GM12878 (cell line): ENCODE measurements around the gene CCDC78. TPM values are rescaled to one million over a fixed set of nuclear protein-coding genes. Genes with fewer than 3 reads are reported as not detected.

Experiments
- ATAC-seq: fragments of 200-7000 bp; cut with Tn5 transposase; 3 replicates; pipeline ENCODE4 v1.9.1; 2020; ENCODE audit warnings: mild to moderate bottlenecking, moderate library complexity
- BruUV-seq: library from RNA; stranded (reverse); fragments of 400-500 nt; replicated peaks from 2 replicates; lab custom pipeline; 2021; lab: Mats Ljungman, UMichigan
- CTCF ChIA-PET: fragments of 300-600 bp; sonication (Branson Sonifier 250); formaldehyde crosslinking; extraction: SDS; loops from one replicate; lab custom pipeline; 2021; ENCODE audit warnings: inconsistent platforms; lab: Yijun Ruan, JAX
- POLR2A ChIA-PET: fragments of 350-600 bp; formaldehyde crosslinking; extraction: SDS; loops from one replicate; lab custom pipeline; 2021; ENCODE audit warnings: inconsistent platforms; lab: Charles Lee
- RAD21 ChIA-PET: fragments of 300-600 bp; sonication (Branson Sonifier 250); formaldehyde crosslinking; loops from one replicate; lab custom pipeline; 2023; ENCODE audit warnings: antibody characterized with exemption; ENCODE audit not compliant: unreplicated experiment; lab: Charles Lee
- SMC1A ChIA-PET: fragments of 300-600 bp; sonication (Branson Sonifier 250); formaldehyde crosslinking; loops from one replicate; lab custom pipeline; 2023; ENCODE audit not compliant: unreplicated experiment, uncharacterized antibody; lab: Charles Lee
- DNase-seq: peaks from one replicate; pipeline ENCODE4 v3.0.0-alpha.2; 2011; ENCODE audit warnings: low read depth, low spot score
- FAIRE-seq: peaks from 3 replicates; lab custom pipeline; 2011; peaks lifted over from hg19 to GRCh38; lab: Jason Lieb, UNC
- H2AFZ ChIP-seq: 2 replicates; pipeline ENCODE4 v1.6.0; 2011; ENCODE audit warnings: low read depth, low read length, control low read depth; ENCODE audit not compliant: control insufficient read depth
- H3K27ac ChIP-seq: 2 replicates; pipeline ENCODE4 v1.5.1; 2011; ENCODE audit warnings: control low read depth; ENCODE audit not compliant: control insufficient read depth, insufficient read depth
- H3K27me3 ChIP-seq, 2 experiments: replicated peaks in 1 of 2; 2 replicates each; pipeline versions ENCODE4 v1.6.0 to v1.6.1; 2011; ENCODE audit warnings: low read length in 1 of 2; ENCODE audit not compliant: control insufficient read depth in 2 of 2, insufficient read depth in 2 of 2
- H3K36me3 ChIP-seq, 2 experiments: 2 replicates each; pipeline ENCODE4 v1.5.1; 2011; ENCODE audit warnings: low read length in 1 of 2; ENCODE audit not compliant: control insufficient read depth in 2 of 2, insufficient read depth in 2 of 2
- H3K4me1 ChIP-seq: 2 replicates; pipeline ENCODE4 v1.6.1; 2011; ENCODE audit warnings: mild to moderate bottlenecking, low read length, moderate library complexity, mixed read lengths; ENCODE audit not compliant: control insufficient read depth, insufficient read depth
- H3K4me2 ChIP-seq: 2 replicates; pipeline ENCODE4 v1.6.0; 2011; ENCODE audit warnings: control low read depth; ENCODE audit not compliant: control insufficient read depth, insufficient read depth
- H3K4me3 ChIP-seq: fragments of 200-600 bp; sonication (generic); 2 replicates; pipeline ENCODE4 v1.5.1; 2016
- H3K79me2 ChIP-seq: 2 replicates; pipeline ENCODE4 v1.6.0; 2011; ENCODE audit warnings: low read length; ENCODE audit not compliant: control insufficient read depth, insufficient read depth
- H3K9ac ChIP-seq: 2 replicates; pipeline ENCODE4 v1.8.0; 2011; ENCODE audit warnings: low read length, control low read depth, mixed read lengths; ENCODE audit not compliant: control insufficient read depth, insufficient read depth
- H3K9me3 ChIP-seq: replicated peaks from 3 replicates; pipeline ENCODE4 v1.5.1; 2011; ENCODE audit warnings: mild to moderate bottlenecking, low read length; ENCODE audit not compliant: control insufficient read depth, insufficient read depth
- H4K20me1 ChIP-seq: 2 replicates; pipeline ENCODE4 v1.6.0; 2011; ENCODE audit not compliant: control insufficient read depth, insufficient read depth
- ASH2L ChIP-seq: fragments of 300-600, 200-600 bp; sonication (generic); IDR thresholded peaks from 2 replicates; pipeline ENCODE4 v1.6.1; 2017; ENCODE audit warnings: low read depth, mild to moderate bottlenecking, borderline replicate concordance
- EED ChIP-seq: sonication (generic); IDR thresholded peaks from 2 replicates; pipeline ENCODE4 v1.6.1; 2016; ENCODE audit warnings: antibody characterized with exemption, low read depth
- KLF5 ChIP-seq: fragments of 450-650 bp; IDR thresholded peaks from 2 replicates; pipeline ENCODE4 v1.6.1; 2014; ENCODE audit warnings: mild to moderate bottlenecking; ENCODE audit not compliant: partially characterized antibody
- NR2C2 ChIP-seq: IDR thresholded peaks from 2 replicates; pipeline ENCODE4 v1.6.1; 2011; ENCODE audit warnings: borderline replicate concordance, low read depth; ENCODE audit not compliant: control insufficient read depth, insufficient read length
- STAT1 ChIP-seq: fragments of 450-650 bp; conservative IDR thresholded peaks from 2 replicates; pipeline ENCODE4 v1.6.1; 2014; ENCODE audit warnings: antibody characterized with exemption, mild to moderate bottlenecking
- WGBS: methylation state at CpG from one replicate; pipeline ENCODE4 v1.1.6; 2016; ENCODE audit warnings: low lambda C conversion rate; ENCODE audit not compliant: insufficient replicate concordance, insufficient coverage; ENCODE audit errors: missing lambda C conversion rate; 5-methylcytosine and 5-hydroxymethylcytosine counted together
- in situ Hi-C: fragments of 300-500 bp; cut with MboI; formaldehyde crosslinking; loops from 9 replicates; pipeline ENCODE4 v1.14.3; 2018; ENCODE audit warnings: mixed read lengths
- intact Hi-C: fragments of 100-400 bp; cut with micrococcal nuclease; formaldehyde crosslinking; loops from one replicate; pipeline ENCODE4 v1.14.2; 2022; ENCODE audit not compliant: unreplicated experiment
- polyA plus RNA-seq, 11 experiments: library from polyadenylated mRNA; depleted of rRNA in 4 of 11; unstranded in 6 of 11; stranded (reverse) in 5 of 11; fragments of >200 nt; fragmentation: Nextera tagmentation in 4 of 11; fragmentation: Illumina TruSeq in 1 of 11; extraction: Ambion mirVana in 4 of 11; extraction: Trizol in 1 of 11; gene quantifications; 1 replicate in 1 of 11; 2 replicates in 10 of 11; pipeline versions ENCODE4 v1.2.1 to v1.2.3, GENCODE V29; 2011 to 2016; ENCODE audit warnings: inconsistent platforms in 2 of 11, missing spikeins in 2 of 11, low read depth in 1 of 11
- total RNA-seq, 4 experiments: library from RNA; depleted of rRNA in 3 of 4; stranded (reverse); fragments of >200 nt in 3 of 4; fragmentation: Illumina TruSeq in 1 of 4; extraction: Trizol in 1 of 4; gene quantifications; 2 replicates each; pipeline versions ENCODE4 v1.2.1 to v1.2.3, GENCODE V29; 2013 to 2021
- TF ChIP-seq, protein P1 (sequence below): fragments of 450-650 bp; conservative IDR thresholded peaks from 2 replicates; pipeline ENCODE4 v1.6.1; 2017; ENCODE audit warnings: mild to moderate bottlenecking, moderate library complexity

The CCDC78 gene
- total and polyA plus RNA-seq, 10 of the 15 experiments (the other 5 are each of a cell fraction or from before 2014, with no cell fraction given) = 0.10 to 26.2 (median 5.4) TPM

DNA sequence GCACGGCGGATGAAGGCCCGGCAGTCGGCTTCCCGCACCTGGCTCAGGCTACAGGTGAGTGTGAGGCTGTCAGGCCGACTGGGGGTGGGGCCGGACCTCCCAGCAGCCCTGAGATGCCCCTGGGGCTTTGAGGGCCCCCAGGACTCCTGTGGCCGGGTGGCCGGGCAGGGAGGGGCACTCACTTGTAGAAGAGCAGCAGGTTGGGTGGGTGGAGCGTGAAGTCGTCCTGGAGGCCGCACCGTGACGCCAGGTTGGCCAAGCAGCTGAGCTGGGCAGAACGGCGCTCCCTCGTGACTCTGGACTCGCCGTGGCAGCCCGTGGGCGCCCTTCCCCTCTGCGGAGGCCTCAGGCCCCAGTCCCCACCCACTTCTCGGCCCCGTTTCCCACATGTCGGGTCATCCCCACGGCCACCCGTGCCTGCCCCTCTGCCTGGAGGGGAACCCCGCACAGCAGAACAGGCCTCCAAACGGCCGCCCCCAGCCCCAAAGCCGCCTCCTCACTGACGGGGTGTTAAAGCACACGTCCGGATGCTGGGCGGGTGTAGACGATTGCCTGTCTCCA is 49.1 kb upstream of the CCDC78 start:
- FAIRE-seq = no peak
- H3K9me3 ChIP-seq = no peaks in the 10 kb centered on the region
- ChIA-PET SMC1A (no interaction called here), POLR2A (no interaction called here), CTCF (no interaction called here), RAD21 (no interaction called here)
- DNase-seq = no peak
- H3K27ac ChIP-seq = no peak overlapping the region
- no peak overlapping the region for H3K4me3 ChIP-seq
- H3K79me2 ChIP-seq = no peaks in the 10 kb centered on the region
- H3K9ac ChIP-seq = no peak overlapping the region
- in situ Hi-C loops (no loop called here), intact Hi-C loops (no loop called here)
- BruUV-seq = no TSS peak
- no peaks in the 10 kb centered on the region for H3K27me3 ChIP-seq
- no peak for TF ChIP-seq STAT1
- TF ChIP-seq, protein P1, sequence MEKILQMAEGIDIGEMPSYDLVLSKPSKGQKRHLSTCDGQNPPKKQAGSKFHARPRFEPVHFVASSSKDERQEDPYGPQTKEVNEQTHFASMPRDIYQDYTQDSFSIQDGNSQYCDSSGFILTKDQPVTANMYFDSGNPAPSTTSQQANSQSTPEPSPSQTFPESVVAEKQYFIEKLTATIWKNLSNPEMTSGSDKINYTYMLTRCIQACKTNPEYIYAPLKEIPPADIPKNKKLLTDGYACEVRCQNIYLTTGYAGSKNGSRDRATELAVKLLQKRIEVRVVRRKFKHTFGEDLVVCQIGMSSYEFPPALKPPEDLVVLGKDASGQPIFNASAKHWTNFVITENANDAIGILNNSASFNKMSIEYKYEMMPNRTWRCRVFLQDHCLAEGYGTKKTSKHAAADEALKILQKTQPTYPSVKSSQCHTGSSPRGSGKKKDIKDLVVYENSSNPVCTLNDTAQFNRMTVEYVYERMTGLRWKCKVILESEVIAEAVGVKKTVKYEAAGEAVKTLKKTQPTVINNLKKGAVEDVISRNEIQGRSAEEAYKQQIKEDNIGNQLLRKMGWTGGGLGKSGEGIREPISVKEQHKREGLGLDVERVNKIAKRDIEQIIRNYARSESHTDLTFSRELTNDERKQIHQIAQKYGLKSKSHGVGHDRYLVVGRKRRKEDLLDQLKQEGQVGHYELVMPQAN = no peak
- TF ChIP-seq KLF5 = no peak
- TF ChIP-seq NR2C2 = no peak
- TF ChIP-seq ASH2L = no peak
- TF ChIP-seq EED = no peak
- 35% methylated on average over 36 of the region's 36 CpGs for WGBS
- no peak for ATAC-seq
- H3K36me3 ChIP-seq = no peaks in the 10 kb centered on the region
- H2AFZ ChIP-seq = no peak overlapping the region
- H3K4me1 ChIP-seq = no peaks in the 10 kb centered on the region
- H3K4me2 ChIP-seq = no peak overlapping the region
- H4K20me1 ChIP-seq = no peaks in the 10 kb centered on the region
